ENCODE results near the gene BTNL2. TPM values are rescaled to one million over a fixed set of nuclear protein-coding genes. Genes with fewer than 3 reads are reported as not detected.

Gene BTNL2
- total RNA-seq, 1 experiment from 2014 or later = not detected

DNA sequence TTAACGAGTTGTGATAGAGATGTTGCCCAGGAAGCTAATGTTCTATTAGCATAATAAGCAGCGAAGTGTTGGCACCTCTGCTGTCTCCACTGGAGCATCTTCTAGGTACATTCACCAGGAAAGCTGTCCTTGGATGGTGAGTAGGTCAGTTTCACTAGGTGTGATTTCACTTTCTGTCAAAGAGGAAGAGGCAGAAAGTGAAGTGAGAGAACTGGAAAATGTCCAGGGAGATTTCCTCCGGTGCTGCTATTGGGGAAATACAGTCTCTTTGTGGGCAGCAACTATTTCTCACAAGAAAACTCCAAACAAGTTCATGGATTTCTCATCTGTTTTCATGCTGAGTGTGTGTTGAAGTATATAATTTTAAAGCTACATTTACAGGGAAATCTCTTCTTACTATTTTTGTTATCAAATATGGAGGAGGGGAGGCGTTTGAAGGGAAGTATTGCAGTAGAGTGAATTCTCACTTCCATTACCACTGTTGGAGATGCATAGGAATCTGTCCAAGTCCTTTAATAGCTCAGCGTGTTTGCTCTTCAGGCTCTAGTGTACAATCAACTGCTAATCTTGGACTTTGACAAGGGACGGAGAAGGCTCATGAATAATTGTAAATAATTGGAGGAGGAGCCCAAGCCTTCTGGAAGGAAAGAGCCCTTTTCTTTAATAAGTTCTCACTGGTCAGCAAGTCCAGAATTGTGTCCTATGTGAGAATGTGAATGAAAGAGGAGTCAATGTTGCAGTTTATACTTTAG, 19.2 kb downstream of the BTNL2 start:
- Histone ChIP-seq H3K27ac (ENCODE audit: low read length) (no peak overlapping the region), H3K4me1 (ENCODE audit: control insufficient read depth, insufficient read depth, low read length) (no peaks in the 10 kb centered on the region), H3K36me3 (ENCODE audit: control insufficient read depth, insufficient read depth, low read length) (no peaks in the 10 kb centered on the region), H3K4me3 (ENCODE audit: low read depth in 2 of 2, low read length in 2 of 2) (no peak overlapping the region), H3K9me3 (ENCODE audit: control insufficient read depth, insufficient read depth, low read depth, low read length) (no peaks in the 10 kb centered on the region), H3K27me3 (ENCODE audit: control insufficient read depth, insufficient read depth, low read length) (no peaks in the 10 kb centered on the region)
- intact Hi-C loops (cut with micrococcal nuclease; ENCODE audit: unreplicated experiment) = no loop called here
- DNase-seq (ENCODE audit: low read depth, low spot score) (no peak), ATAC-seq (no peak)
- BruUV-seq (replicated peaks) = no TSS peak
- POLR2A ChIA-PET = no interaction called here
- in situ Hi-C loops (cut with HindIII; ENCODE audit: low pct_unique_long_range_greater_than_20kb, low sequenced_read_pairs) = no loop called here
- CTCF ChIA-PET = no interaction called here
- no peak for TF ChIP-seq TCF7L2 (IDR thresholded peaks at IDR 0.05; ENCODE audit: low read depth, low read length)

- intact Hi-C loops (cut with micrococcal nuclease; ENCODE audit: unreplicated experiment) = no loop called here
- CTCF ChIA-PET = no interaction called here
- in situ Hi-C loops (cut with HindIII; ENCODE audit: low pct_unique_long_range_greater_than_20kb, low sequenced_read_pairs) = no loop called here
- POLR2A ChIA-PET = no interaction called here
- no peak overlapping the region for H3K4me3 ChIP-seq (ENCODE audit: low read depth in 2 of 2, low read length in 2 of 2)
- no TSS peak for BruUV-seq (replicated peaks)
- no peaks in the 10 kb centered on the region for H3K27me3 ChIP-seq (ENCODE audit: control insufficient read depth, insufficient read depth, low read length)
- ATAC-seq = no peak
- no peaks in the 10 kb centered on the region for H3K9me3 ChIP-seq (ENCODE audit: control insufficient read depth, insufficient read depth, low read depth, low read length)
- DNase-seq (ENCODE audit: low read depth, low spot score) = no peak
- H3K4me1 ChIP-seq (ENCODE audit: control insufficient read depth, insufficient read depth, low read length) = no peaks in the 10 kb centered on the region
- H3K27ac ChIP-seq (ENCODE audit: low read length) = no peak overlapping the region
- H3K36me3 ChIP-seq (ENCODE audit: control insufficient read depth, insufficient read depth, low read length) = no peaks in the 10 kb centered on the region; the same call in 1 of the 2 replicates
- TF ChIP-seq TCF7L2 (IDR thresholded peaks at IDR 0.05; ENCODE audit: low read depth, low read length) = no peak
- TF ChIP-seq CTCF (IDR thresholded peaks at IDR 0.05) = no peak
- TF ChIP-seq POLR2AphosphoS5 (IDR thresholded peaks at IDR 0.05; ENCODE audit: low read depth, low read length) = no peak
- TF ChIP-seq SIN3A (IDR thresholded peaks at IDR 0.05; ENCODE audit: borderline replicate concordance, insufficient read depth, low read depth, low read length) = no peak
- TF ChIP-seq, protein P1, sequence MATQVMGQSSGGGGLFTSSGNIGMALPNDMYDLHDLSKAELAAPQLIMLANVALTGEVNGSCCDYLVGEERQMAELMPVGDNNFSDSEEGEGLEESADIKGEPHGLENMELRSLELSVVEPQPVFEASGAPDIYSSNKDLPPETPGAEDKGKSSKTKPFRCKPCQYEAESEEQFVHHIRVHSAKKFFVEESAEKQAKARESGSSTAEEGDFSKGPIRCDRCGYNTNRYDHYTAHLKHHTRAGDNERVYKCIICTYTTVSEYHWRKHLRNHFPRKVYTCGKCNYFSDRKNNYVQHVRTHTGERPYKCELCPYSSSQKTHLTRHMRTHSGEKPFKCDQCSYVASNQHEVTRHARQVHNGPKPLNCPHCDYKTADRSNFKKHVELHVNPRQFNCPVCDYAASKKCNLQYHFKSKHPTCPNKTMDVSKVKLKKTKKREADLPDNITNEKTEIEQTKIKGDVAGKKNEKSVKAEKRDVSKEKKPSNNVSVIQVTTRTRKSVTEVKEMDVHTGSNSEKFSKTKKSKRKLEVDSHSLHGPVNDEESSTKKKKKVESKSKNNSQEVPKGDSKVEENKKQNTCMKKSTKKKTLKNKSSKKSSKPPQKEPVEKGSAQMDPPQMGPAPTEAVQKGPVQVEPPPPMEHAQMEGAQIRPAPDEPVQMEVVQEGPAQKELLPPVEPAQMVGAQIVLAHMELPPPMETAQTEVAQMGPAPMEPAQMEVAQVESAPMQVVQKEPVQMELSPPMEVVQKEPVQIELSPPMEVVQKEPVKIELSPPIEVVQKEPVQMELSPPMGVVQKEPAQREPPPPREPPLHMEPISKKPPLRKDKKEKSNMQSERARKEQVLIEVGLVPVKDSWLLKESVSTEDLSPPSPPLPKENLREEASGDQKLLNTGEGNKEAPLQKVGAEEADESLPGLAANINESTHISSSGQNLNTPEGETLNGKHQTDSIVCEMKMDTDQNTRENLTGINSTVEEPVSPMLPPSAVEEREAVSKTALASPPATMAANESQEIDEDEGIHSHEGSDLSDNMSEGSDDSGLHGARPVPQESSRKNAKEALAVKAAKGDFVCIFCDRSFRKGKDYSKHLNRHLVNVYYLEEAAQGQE (IDR thresholded peaks at IDR 0.05; ENCODE audit: insufficient read depth in 1 of 2, low read depth in 2 of 2, low read length in 1 of 2) = no peak
Observed at GRCh38 chr6:32386040-32386439, 20.9 kb downstream of the BTNL2 start.

DNA sequence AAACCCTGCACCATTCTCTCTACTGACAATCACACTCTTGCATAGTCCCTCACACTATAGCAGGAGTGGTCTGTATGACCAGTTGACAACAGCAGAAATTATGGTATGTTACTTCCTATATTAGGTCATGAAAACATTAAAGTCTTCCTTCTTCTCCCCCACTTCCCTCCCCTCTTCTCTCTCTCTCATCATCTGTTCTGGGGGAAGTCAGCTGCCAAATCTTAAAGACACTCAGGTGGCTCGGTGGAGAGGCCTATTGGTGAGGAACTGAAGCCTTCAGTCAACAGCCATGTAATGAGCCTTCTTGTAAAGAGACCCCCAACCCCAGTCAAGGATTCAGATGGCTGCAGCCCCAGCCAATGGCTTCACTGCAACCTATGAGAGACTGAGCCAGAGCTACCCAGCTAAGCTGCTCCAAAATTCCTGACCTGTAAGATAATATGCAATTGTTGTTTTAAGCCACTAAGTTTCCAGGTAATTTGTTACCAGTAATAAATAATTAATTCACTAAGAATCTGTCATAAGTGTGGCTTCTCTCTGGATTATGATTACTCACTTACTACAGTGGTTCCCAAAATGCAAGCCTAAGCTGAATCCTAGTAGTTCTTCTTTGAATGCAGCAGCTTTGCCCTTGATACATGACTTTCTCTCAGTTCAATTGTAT, 24.1 kb downstream of the BTNL2 start:
- Histone ChIP-seq H3K4me1 (ENCODE audit: control insufficient read depth, insufficient read depth, low read length) (no peaks in the 10 kb centered on the region), H3K9me3 (ENCODE audit: control insufficient read depth, insufficient read depth, low read depth, low read length) (no peaks in the 10 kb centered on the region), H3K4me3 (ENCODE audit: low read depth in 2 of 2, low read length in 2 of 2) (no peak overlapping the region), H3K27me3 (ENCODE audit: control insufficient read depth, insufficient read depth, low read length) (no peaks in the 10 kb centered on the region), H3K36me3 (ENCODE audit: control insufficient read depth, insufficient read depth, low read length) (no peaks in the 10 kb centered on the region; the same call in 1 of the 2 replicates), H3K27ac (ENCODE audit: low read length) (no peak overlapping the region)
- no peak for DNase-seq (ENCODE audit: low read depth, low spot score)
- TF ChIP-seq CTCF (IDR thresholded peaks at IDR 0.05) (no peak), SIN3A (IDR thresholded peaks at IDR 0.05; ENCODE audit: borderline replicate concordance, insufficient read depth, low read depth, low read length) (no peak), POLR2AphosphoS5 (IDR thresholded peaks at IDR 0.05; ENCODE audit: low read depth, low read length) (no peak), TCF7L2 (IDR thresholded peaks at IDR 0.05; ENCODE audit: low read depth, low read length) (no peak)
- TF ChIP-seq, protein P1 (IDR thresholded peaks at IDR 0.05; ENCODE audit: insufficient read depth in 1 of 2, low read depth in 2 of 2, low read length in 1 of 2) = no peak
- intact Hi-C loops (cut with micrococcal nuclease; ENCODE audit: unreplicated experiment) (no loop called here), in situ Hi-C loops (cut with HindIII; ENCODE audit: low pct_unique_long_range_greater_than_20kb, low sequenced_read_pairs) (no loop called here)
- BruUV-seq (replicated peaks) = no TSS peak
- POLR2A ChIA-PET = no interaction called here
- ATAC-seq = no peak
- CTCF ChIA-PET = no interaction called here
